Left ventricle myocardium inferior (tissue), 1 donor: ENCODE data around the gene PIP4K2C. TPM values are rescaled to one million over a fixed set of nuclear protein-coding genes. Genes with fewer than 3 reads are reported as not detected.
A peak's percentile ranks its signal among the peaks of the same experiment; 100 is the strongest.

Experiments used
- DNase-seq: peaks from one replicate; pipeline ENCODE4 v3.0.0-alpha.2; 2020
- H3K27ac ChIP-seq: fragments of 200-600 bp; replicated peaks from 2 replicates; pipeline ENCODE4 v1.8.0; 2021
- H3K27me3 ChIP-seq: fragments of 200-600 bp; 2 replicates; pipeline ENCODE4 v1.8.0; 2021; ENCODE audit warnings: low read depth
- H3K36me3 ChIP-seq: fragments of 200-600 bp; 2 replicates; pipeline ENCODE4 v1.8.0; 2021
- H3K4me1 ChIP-seq: fragments of 200-600 bp; 2 replicates; pipeline ENCODE4 v1.8.0; 2021
- H3K4me3 ChIP-seq: fragments of 200-600 bp; 2 replicates; pipeline ENCODE4 v1.8.0; 2021; ENCODE audit warnings: mild to moderate bottlenecking, moderate library complexity
- H3K9me3 ChIP-seq: fragments of 200-600 bp; replicated peaks from 2 replicates; pipeline ENCODE4 v1.8.0; 2021
- intact Hi-C: fragments of 100-400 bp; cut with micrococcal nuclease; formaldehyde crosslinking; loops from one replicate; pipeline ENCODE4 v1.11.0; 2022
- total RNA-seq: library from RNA; stranded (reverse); fragmentation: NEBNext Ultra II Directional; extraction: Animal tissue kit (Norgen Biotek cat#: 25700); gene quantifications from one replicate; pipeline ENCODE4 v1.2.1, GENCODE V29; 2021
- TF ChIP-seq, protein P1 (sequence below): fragments of 200-600 bp; IDR thresholded peaks from 2 replicates; pipeline ENCODE4 v1.8.0; 2021; ENCODE audit warnings: antibody characterized with exemption, mild to moderate bottlenecking, borderline replicate concordance
- donor health status: DM: no; HTN: yes; CAD: no; lungs with severe emphysema.

PIP4K2C gene
- total RNA-seq, 1 donor from 2014 or later = 12.3 TPM

DNA sequence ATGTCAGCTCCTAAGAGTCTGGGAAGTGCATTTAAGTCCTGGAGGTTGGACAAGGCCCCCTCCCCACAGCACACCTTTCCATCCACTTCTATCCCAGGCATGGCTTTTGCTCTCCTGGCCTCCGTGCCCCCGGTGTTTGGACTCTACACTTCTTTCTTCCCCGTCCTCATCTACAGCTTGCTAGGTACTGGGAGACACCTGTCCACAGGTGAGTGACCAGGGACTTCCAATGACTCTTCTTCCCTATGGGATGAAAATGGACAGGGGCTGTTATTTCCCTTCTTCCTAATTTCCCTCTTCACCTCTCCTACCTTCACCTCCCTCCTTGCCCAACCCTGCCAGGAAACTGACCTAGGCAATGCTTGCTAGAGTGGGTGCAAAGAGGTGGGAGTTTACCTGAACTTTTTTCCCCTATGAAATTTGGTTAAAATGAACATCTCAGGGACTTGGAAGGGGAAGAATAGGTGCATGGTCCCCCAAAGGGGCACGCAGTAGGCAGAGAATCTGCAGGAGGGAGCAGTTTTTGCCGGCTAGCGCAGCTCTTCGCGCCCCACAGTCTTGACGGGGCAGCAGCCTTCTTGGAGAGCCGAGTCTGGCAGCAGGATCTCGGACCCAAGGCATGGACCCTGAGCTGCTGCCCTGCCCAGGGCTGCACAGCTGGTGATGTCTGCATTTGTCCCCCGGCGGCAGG lies 29.4 kb downstream of the PIP4K2C start:
- DNase-seq = no peak
- H3K27me3 ChIP-seq = peaks cover 75% of the 10 kb centered on the region
- H3K36me3 ChIP-seq = peaks cover 16% of the 10 kb centered on the region
- peak overlapping the region; percentile 78 for H3K27ac ChIP-seq
- H3K4me3 ChIP-seq = peak overlapping the region; percentile 66
- TF ChIP-seq, protein P1, sequence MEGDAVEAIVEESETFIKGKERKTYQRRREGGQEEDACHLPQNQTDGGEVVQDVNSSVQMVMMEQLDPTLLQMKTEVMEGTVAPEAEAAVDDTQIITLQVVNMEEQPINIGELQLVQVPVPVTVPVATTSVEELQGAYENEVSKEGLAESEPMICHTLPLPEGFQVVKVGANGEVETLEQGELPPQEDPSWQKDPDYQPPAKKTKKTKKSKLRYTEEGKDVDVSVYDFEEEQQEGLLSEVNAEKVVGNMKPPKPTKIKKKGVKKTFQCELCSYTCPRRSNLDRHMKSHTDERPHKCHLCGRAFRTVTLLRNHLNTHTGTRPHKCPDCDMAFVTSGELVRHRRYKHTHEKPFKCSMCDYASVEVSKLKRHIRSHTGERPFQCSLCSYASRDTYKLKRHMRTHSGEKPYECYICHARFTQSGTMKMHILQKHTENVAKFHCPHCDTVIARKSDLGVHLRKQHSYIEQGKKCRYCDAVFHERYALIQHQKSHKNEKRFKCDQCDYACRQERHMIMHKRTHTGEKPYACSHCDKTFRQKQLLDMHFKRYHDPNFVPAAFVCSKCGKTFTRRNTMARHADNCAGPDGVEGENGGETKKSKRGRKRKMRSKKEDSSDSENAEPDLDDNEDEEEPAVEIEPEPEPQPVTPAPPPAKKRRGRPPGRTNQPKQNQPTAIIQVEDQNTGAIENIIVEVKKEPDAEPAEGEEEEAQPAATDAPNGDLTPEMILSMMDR = no peak
- no peaks in the 10 kb centered on the region for H3K9me3 ChIP-seq
- H3K4me1 ChIP-seq = peaks cover 55% of the 10 kb centered on the region
- intact Hi-C loops = loop anchor here (5.0 kb wide), 1 partner anchor 38 kb away; no protein-coding TSS in a partner anchor

DNA sequence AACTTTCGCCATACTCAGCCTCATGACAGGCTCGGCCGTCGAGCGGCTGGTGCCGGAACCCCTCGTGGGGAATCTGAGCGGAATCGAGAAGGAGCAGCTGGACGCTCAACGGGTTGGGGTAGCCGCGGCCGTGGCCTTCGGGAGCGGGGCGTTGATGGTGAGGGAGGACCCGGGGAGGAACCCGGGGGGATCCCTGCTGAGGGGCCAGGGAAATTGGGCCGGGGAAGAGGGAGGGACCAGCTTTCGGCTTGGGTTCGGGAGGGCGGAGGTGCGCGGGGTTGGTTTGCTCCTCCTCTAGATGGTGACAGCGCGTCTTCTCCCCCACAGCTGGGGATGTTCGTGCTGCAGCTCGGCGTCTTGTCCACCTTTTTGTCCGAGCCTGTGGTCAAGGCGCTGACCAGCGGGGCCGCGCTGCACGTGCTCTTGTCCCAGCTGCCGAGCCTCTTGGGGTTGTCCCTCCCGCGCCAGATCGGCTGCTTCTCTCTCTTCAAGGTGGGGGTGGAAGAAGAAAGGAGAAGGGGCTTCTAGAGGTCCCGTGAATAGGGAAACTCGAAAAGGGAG lies 30.0 kb downstream of the PIP4K2C start:
- H3K4me1 ChIP-seq = peaks cover 48% of the 10 kb centered on the region
- H3K36me3 ChIP-seq = peaks cover 12% of the 10 kb centered on the region
- H3K9me3 ChIP-seq = no peaks in the 10 kb centered on the region
- H3K27me3 ChIP-seq = peaks cover 81% of the 10 kb centered on the region
- H3K4me3 ChIP-seq = peak overlapping the region; percentile 66
- no peak for DNase-seq
- intact Hi-C loops = loop anchor here (5.0 kb wide), 1 partner anchor 39 kb away; no protein-coding TSS in a partner anchor
- H3K27ac ChIP-seq = no peak overlapping the region
- TF ChIP-seq, protein P1 = no peak

DNA sequence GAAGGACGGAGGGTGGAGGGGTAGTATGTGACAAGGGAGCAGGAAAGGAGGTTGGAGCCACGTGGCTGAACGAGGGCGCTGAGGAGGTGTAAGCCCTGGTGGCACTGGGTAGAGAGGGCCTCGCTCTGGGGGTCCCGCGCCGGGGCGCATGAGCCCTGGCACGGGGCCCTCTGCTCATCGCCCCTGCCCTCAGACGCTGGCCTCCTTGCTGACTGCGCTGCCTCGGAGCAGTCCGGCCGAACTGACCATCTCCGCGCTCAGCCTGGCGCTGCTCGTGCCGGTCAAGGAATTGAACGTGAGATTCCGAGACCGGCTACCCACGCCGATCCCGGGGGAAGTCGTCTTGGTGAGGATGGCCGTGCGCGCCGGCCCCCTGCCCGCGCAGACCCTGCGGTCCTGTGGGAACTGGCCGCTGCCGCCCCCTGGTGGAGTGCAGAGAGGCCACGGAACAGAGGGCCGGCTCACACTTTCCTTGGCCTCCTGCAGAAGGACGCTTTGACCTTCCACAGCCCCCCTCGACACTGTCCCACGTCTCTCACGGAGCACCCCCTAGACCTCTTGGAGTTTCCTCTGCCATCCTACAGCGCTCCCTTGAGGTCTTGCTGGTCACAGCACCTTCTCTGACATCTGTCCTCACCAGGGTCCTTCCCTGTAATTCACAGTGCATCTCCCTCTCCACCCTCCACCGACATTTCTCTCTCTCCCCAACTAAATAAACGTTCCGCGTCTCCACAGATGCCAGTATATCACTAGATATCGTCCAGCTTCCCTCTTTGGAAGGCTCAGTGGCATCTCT lies 30.7 kb downstream of the PIP4K2C start:
- Histone ChIP-seq H3K27ac (no peak overlapping the region), H3K36me3 (peaks cover 9% of the 10 kb centered on the region), H3K4me1 (peaks cover 41% of the 10 kb centered on the region), H3K27me3 (peaks cover 88% of the 10 kb centered on the region), H3K4me3 (peak overlapping the region; percentile 66), H3K9me3 (no peaks in the 10 kb centered on the region)
- DNase-seq = peak; percentile 64
- intact Hi-C loops = loop anchor here (5.0 kb wide), 1 partner anchor 39 kb away; no protein-coding TSS in a partner anchor
- TF ChIP-seq, protein P1 = peak; percentile 94

DNA sequence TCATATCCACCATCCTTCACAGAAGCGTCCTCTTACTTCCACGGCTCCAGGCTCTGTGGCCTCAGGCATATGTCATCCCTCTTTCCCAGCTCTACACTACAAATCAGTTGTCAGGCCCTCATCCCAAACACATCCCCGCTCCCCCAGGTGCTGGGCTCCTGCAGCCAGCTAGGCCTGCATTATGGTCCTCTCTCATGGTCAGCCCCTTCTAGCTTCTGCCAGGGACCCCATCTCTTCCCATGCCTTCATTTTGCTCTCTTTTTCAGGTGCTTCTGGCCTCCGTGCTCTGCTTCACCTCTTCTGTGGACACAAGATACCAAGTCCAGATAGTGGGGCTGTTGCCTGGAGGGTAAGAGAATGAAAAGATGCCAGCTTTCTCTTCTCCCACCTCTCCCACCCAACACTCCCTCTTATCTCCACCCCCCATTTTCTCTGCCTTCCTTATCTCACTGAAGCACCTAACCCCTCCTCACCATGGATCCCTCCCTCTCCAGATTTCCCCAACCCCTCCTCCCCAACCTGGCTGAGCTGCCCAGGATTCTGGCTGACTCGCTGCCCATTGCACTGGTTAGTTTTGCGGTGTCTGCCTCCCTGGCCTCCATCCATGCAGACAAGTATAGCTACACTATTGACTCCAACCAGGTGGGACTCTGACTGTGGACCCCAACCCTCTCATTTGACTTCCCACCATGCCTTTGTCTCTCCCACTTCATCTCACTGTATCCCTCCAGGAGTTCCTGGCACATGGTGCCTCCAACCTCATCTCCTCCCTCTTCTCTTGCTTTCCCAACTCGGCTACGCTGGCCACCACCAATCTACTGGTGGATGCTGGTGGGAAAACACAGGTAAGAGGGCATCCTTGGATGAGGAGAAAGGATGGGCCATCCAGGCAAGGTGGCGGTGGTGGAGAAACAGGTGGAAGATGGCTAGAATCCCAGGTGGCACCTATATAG lies 31.6 kb downstream of the PIP4K2C start:
- peaks cover 42% of the 10 kb centered on the region for H3K4me1 ChIP-seq
- H3K9me3 ChIP-seq = no peaks in the 10 kb centered on the region
- DNase-seq = no peak
- intact Hi-C loops = loop anchor here (5.0 kb wide), 1 partner anchor 40 kb away; no protein-coding TSS in a partner anchor
- no peak overlapping the region for H3K4me3 ChIP-seq
- H3K27me3 ChIP-seq = peaks cover 92% of the 10 kb centered on the region
- no peak overlapping the region for H3K27ac ChIP-seq
- peaks cover 9% of the 10 kb centered on the region for H3K36me3 ChIP-seq
- TF ChIP-seq, protein P1 = no peak
